Measurements from ENCODE around the gene EPN2.

The EPN2 gene

GRCh38 chr17:19332371-19333131, 95.4 kb downstream of the EPN2 start:
- DNase-seq: no peak

GRCh38 chr17:19333132-19333440, 95.9 kb downstream of the EPN2 start:
- DNase-seq: no peak

- DNase-seq: no peak
Observed at GRCh38 chr17:19333736-19334290, 96.6 kb downstream of the EPN2 start.

GRCh38 chr17:19334331-19334730, 97.2 kb downstream of the EPN2 start:
- DNase-seq: no peak

- no peak for DNase-seq
Observed at GRCh38 chr17:19335951-19336631, 98.9 kb downstream of the EPN2 start.

- DNase-seq: no peak
Observed at GRCh38 chr17:19336938-19337711, 100.0 kb downstream of the EPN2 start.

- DNase-seq: no peak
Observed at GRCh38 chr17:19337712-19338023, 100.5 kb downstream of the EPN2 start.

- peak; percentile 26 for DNase-seq
Observed at GRCh38 chr17:19338031-19338990, 101.1 kb downstream of the EPN2 start.

- DNase-seq: no peak
Observed at GRCh38 chr17:19339341-19339815, 102.2 kb downstream of the EPN2 start.

GRCh38 chr17:19341211-19341631, 104.1 kb downstream of the EPN2 start:
- no peak for DNase-seq

- peak; percentile 65 for DNase-seq
Observed at GRCh38 chr17:19341641-19342610, 104.8 kb downstream of the EPN2 start.

GRCh38 chr17:19342611-19343255, 105.6 kb downstream of the EPN2 start:
- DNase-seq: no peak

- DNase-seq: no peak
Observed at GRCh38 chr17:19343256-19343630, 106.1 kb downstream of the EPN2 start.

- no peak for DNase-seq
Observed at GRCh38 chr17:19343671-19344151, 106.5 kb downstream of the EPN2 start.

- DNase-seq: no peak
Observed at GRCh38 chr17:19344311-19345066, 107.3 kb downstream of the EPN2 start.

- no peak for DNase-seq
Observed at GRCh38 chr17:19345067-19345460, 107.9 kb downstream of the EPN2 start.

GRCh38 chr17:19345486-19346350, 108.6 kb downstream of the EPN2 start:
- no peak for DNase-seq

All from fibroblast of skin of scalp (primary cell).